Colonic mucosa (tissue), 4 donors: Measurements from ENCODE around the gene PHF11. TPM values are rescaled to one million over a fixed set of nuclear protein-coding genes. Genes with fewer than 3 reads are reported as not detected.

Experiments
- DNase-seq: peaks from one replicate; pipeline ENCODE4 v3.0.0-alpha.2; 2020
- H3K27ac ChIP-seq: fragments of 200-600 bp; one replicate; pipeline ENCODE4 v1.8.0; 2021
- H3K27me3 ChIP-seq: fragments of 200-600 bp; one replicate; pipeline ENCODE4 v1.8.0; 2021
- H3K36me3 ChIP-seq: fragments of 200-600 bp; one replicate; pipeline ENCODE4 v1.8.0; 2021
- H3K4me1 ChIP-seq: fragments of 200-600 bp; one replicate; pipeline ENCODE4 v1.8.0; 2021; ENCODE audit warnings: mild to moderate bottlenecking
- H3K4me3 ChIP-seq: fragments of 200-600 bp; one replicate; pipeline ENCODE4 v1.8.0; 2021
- H3K9ac ChIP-seq, 2 donors: one replicate each; pipeline ENCODE4 v1.7.0; 2013; ENCODE audit warnings: control low read depth in 2 of 2, low read depth in 2 of 2, low read length in 2 of 2
- H3K9me3 ChIP-seq: fragments of 200-600 bp; one replicate; pipeline ENCODE4 v1.8.0; 2021
- intact Hi-C: fragments of 100-400 bp; cut with DNase I; formaldehyde crosslinking; loops from one replicate; pipeline ENCODE4 v1.14.1; 2022
- total RNA-seq, 2 donors: library from RNA; stranded (reverse); fragmentation: NEBNext Ultra II Directional in 1 of 2; extraction: Animal tissue kit (Norgen Biotek cat#: 25700) in 1 of 2; gene quantifications; one replicate each; pipeline ENCODE4 v1.2.1, GENCODE V29; 2021
- TF ChIP-seq, protein P1 (sequence below): fragments of 200-600 bp; IDR thresholded peaks from one replicate; pipeline ENCODE4 v1.8.0; 2022; ENCODE audit warnings: antibody characterized with exemption, mild to moderate bottlenecking
- donor health status: healthy.
- donor health status: DM: no; HTN: no; CAD: no.
- donor health status: DM: no; HTN: no; CAD: no.

PHF11 gene
- total RNA-seq, 2 donors from 2014 or later = 20.3 to 24.1 TPM

DNA sequence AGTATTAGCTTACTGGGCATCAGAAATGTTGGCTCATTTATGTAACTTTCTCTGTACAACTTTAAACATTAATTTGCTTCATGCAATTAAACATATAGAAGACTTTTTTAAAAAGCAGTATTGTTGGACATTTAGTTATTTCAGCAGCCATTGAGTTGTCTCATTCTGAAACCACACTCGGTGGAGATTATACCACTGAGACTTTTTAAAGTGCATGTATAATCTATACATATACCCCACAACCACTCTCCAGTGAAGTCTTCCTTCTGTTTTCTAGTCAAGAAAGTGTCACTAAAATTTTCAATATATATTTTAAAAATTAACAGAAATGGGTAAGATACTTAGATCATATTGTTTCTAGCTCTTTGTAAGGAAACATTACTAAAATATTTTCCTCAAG lies 36.2 kb upstream of the PHF11 start:
- Histone ChIP-seq H3K9ac (no peak overlapping the region), H3K9me3 (no peaks in the 10 kb centered on the region), H3K36me3 (no peaks in the 10 kb centered on the region), H3K27ac (no peak overlapping the region), H3K27me3 (no peaks in the 10 kb centered on the region), H3K4me3 (no peak overlapping the region), H3K4me1 (no peaks in the 10 kb centered on the region)
- intact Hi-C loops = no loop called here
- TF ChIP-seq, protein P1, sequence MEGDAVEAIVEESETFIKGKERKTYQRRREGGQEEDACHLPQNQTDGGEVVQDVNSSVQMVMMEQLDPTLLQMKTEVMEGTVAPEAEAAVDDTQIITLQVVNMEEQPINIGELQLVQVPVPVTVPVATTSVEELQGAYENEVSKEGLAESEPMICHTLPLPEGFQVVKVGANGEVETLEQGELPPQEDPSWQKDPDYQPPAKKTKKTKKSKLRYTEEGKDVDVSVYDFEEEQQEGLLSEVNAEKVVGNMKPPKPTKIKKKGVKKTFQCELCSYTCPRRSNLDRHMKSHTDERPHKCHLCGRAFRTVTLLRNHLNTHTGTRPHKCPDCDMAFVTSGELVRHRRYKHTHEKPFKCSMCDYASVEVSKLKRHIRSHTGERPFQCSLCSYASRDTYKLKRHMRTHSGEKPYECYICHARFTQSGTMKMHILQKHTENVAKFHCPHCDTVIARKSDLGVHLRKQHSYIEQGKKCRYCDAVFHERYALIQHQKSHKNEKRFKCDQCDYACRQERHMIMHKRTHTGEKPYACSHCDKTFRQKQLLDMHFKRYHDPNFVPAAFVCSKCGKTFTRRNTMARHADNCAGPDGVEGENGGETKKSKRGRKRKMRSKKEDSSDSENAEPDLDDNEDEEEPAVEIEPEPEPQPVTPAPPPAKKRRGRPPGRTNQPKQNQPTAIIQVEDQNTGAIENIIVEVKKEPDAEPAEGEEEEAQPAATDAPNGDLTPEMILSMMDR = no peak
- DNase-seq = no peak

GRCh38 chr13:49464085-49464484 lies 31.7 kb upstream of the PHF11 start:
- intact Hi-C loops = no loop called here
- Histone ChIP-seq H3K9ac (no peak overlapping the region), H3K4me3 (no peak overlapping the region), H3K27ac (no peak overlapping the region), H3K27me3 (no peaks in the 10 kb centered on the region), H3K36me3 (no peaks in the 10 kb centered on the region), H3K4me1 (no peaks in the 10 kb centered on the region), H3K9me3 (no peaks in the 10 kb centered on the region)
- no peak for DNase-seq
- TF ChIP-seq, protein P1 = no peak

DNA sequence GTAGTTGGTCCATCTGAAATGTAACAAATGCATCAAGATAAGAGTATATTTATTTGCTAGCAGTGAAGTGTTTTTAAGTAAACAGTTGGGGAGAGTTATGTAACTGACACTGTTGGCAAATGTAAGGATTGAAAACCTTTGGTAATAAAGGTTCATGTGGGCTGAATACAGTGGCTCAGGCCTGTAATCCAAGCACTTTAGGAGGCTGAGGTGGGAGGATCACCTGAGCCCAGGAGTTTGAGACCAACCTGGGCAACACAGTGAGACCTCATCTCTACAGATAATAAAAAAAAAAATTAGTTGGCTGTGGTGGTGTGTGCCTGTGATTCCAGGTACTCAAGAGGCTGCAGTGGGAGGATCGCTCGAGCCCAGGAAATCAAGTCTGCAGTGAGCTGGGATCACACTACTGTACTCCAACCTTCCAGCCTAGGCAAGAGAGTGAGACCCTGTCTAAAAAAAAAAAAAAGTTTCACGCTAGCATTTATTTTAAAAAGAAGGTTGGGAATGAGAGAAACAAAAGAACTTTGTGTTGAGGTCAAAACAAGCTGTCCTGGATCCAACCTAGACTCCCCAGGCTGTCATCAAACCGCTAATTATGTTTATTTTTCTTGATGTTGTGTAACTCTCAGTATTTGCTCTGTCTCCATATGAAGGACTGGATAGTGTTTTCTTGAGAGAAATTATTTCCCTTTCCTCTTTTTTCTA lies 31.0 kb upstream of the PHF11 start:
- no peak for DNase-seq
- H3K27ac ChIP-seq = no peak overlapping the region
- no peaks in the 10 kb centered on the region for H3K27me3 ChIP-seq
- intact Hi-C loops = no loop called here
- H3K9me3 ChIP-seq = no peaks in the 10 kb centered on the region
- no peaks in the 10 kb centered on the region for H3K36me3 ChIP-seq
- TF ChIP-seq, protein P1 = no peak
- H3K4me1 ChIP-seq = no peaks in the 10 kb centered on the region
- no peak overlapping the region for H3K4me3 ChIP-seq
- H3K9ac ChIP-seq = no peak overlapping the region

DNA sequence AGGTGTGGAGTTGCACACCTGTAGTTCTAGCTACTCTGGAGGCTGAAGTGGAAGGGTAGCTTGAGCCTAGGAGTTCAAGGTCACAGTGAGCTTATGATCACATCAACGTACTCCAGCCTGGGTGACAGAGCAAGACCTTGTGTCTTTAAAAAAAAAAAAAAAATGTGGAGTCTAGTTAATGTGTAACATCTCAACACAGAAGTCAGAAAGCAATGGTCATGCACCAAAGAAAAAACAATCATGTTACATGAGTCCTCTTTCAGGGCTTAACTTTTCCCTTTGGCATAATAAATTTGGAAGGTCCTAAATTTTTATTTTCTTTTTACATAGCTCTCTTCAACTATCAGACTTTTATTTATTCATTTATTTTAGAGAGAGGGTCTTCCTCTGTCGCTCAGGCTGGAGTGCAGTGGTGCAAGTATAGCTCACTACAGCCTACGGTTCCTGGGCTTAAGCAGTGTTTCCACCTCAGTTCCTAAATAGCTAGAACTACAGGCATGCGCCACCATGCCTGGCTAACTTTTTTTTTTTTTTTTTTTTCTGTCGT lies 29.4 kb upstream of the PHF11 start:
- DNase-seq = no peak
- Histone ChIP-seq H3K27me3 (no peaks in the 10 kb centered on the region), H3K4me3 (no peak overlapping the region), H3K27ac (no peak overlapping the region), H3K36me3 (no peaks in the 10 kb centered on the region), H3K4me1 (no peaks in the 10 kb centered on the region), H3K9ac (no peak overlapping the region), H3K9me3 (no peaks in the 10 kb centered on the region)
- intact Hi-C loops = no loop called here
- TF ChIP-seq, protein P1 = no peak

DNA sequence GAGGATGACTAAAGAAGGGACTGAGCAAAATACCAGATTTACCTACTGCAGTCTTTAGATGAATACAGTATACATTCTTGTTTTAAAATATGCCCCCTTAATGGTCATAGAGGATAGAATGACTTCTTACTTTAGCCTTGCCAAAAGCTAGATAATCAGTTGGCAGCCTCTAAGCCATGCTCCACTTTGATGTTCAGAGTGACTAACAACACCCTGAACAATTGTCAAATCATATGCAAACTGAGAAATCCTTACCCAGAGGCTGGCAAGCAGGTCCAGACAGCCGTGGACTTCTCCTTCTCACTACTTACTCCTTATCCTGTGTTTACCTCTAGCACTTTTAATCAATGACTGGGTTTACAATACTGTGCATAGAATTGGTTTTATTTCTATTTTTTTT lies 23.6 kb upstream of the PHF11 start:
- Histone ChIP-seq H3K4me3 (no peak overlapping the region), H3K4me1 (no peaks in the 10 kb centered on the region), H3K9me3 (no peaks in the 10 kb centered on the region), H3K9ac (no peak overlapping the region), H3K27me3 (no peaks in the 10 kb centered on the region), H3K36me3 (no peaks in the 10 kb centered on the region), H3K27ac (no peak overlapping the region)
- intact Hi-C loops = no loop called here
- DNase-seq = no peak
- TF ChIP-seq, protein P1 = no peak
